ENCODE results near the gene TCF7.

The TCF7 gene

DNA sequence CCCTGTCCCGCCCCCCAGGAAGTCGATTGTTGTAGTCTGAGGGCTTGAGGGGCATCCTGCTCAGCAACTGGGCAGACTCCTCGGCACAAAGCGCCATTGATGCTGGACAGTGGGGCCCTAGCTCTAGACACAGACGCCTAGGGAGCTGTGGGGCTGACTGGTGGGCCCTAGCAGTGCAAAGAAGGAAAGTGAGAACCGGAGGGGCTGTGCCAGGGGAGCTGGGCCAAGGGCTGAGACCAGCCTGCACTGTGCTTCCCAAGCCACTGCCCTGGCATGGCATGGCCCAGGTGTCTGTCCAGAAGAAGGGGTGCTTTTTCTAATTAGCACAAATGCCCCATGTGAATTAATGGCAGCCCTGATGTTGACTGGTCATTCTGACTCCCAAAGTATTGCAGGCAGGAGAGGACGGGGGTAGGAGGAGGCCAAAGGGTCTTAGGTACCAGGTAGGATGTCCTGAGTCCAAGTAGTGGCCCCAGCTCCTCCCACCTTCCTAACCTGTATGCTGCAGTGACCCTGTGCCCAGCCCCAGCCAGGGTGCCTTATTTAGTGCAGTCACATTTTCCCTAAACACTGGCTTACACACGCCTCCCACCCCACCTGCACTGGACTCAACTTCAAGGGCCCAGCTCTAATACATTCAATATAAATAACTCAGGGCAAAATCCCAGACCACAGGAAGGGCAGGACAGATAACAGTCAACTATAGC is 15.9 kb downstream of the TCF7 start:
- DNase-seq (ENCODE audit: low spot score) = no peak
- no peak for FAIRE-seq

DNA sequence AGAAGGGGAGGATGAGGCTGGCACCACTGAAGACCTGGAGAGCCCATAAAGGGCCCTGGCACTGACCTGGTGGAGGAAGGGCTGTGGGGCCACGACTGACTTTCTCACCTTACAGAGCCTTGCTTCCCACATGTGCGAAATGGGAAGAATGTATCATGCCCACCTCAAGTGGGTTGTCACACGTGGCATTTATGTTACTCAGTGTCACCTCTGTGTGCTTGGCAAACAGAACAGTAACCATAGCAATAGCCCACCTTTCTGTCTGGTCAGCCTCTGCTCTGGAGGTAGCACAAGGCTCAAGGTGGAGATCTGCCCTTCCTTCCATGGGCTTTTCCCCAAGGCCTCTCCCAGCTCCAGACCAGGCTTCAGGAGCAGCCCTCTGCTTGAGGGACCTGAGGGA is 16.7 kb downstream of the TCF7 start:
- FAIRE-seq (no peak), DNase-seq (ENCODE audit: low spot score) (no peak)

DNA sequence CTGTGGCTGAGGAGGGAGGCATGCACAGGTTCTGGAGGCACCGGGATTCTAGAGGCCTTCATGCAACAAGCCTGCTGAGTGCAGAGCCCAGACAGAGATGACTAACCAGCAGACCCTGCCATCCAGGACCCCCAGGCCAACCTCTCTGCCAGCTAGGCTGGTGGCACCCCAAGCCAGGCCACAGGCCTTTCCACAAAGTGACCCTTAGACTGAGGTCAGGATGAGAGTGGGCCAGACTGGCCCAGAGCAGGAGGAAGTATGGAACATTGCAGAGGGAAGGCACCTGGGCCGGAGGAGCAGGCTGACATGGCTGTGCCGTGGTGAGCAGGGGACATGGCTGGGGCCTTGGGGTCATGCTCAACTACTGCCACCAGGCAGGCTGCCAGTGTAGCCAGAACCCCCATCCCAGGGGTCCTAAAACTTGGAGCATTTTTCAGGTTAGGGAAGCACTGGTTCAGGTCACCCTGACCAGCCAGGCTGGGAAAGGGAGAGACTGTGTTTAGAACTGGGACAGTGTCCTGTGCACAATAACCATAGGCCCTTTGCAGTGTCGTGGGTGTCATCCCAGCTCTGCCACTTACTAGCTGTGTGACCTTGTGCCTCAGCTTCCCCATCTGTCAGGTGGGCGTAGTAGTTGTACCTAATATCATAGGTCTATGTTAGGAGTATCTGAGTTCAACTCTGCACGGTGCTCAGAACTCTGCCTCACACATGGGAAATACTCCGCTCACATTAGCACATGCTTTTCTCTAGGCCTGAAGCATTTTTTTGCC is 17.3 kb downstream of the TCF7 start:
- FAIRE-seq (no peak), DNase-seq (ENCODE audit: low spot score) (no peak)

DNA sequence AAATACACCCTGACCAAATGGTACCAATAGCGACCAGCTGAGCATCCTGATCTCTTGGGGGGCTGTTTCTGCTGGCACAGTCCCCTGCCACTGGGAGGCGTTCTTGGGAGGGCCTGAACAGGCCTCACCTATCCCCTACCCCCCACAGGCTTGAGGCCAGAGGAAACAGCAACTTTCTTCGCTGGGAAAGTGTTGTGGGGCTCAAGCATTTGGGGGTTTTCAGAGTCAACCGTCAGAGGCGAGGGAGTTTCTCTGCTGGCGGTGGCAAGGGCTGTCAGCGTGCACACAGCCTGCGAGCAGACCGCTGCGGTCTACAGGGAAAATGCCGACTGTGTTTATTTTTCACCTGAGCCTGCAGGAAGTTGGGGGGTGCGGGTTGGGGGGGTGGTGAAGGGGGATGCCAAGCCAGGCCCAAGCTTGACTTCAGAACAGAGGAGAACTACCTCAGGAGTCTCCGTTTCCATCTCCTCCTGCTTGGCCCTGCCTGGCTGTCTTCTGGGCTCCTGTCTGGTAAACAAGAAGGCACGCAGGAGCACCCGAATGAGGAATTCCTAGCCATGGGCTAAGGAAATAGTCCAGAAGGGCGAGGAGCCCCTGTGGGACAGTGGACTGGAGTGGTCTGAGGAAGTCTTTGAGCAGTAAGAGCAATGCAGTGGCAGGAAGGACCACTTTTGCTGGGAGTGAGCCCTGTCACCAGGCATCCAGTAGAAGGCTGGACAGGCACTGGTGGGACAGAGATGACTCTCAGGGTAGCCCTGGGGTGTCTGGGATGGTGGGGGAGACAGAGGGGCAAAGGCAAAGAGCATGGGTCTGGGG is 18.1 kb downstream of the TCF7 start:
- FAIRE-seq (no peak), DNase-seq (ENCODE audit: low spot score) (no peak)

DNA sequence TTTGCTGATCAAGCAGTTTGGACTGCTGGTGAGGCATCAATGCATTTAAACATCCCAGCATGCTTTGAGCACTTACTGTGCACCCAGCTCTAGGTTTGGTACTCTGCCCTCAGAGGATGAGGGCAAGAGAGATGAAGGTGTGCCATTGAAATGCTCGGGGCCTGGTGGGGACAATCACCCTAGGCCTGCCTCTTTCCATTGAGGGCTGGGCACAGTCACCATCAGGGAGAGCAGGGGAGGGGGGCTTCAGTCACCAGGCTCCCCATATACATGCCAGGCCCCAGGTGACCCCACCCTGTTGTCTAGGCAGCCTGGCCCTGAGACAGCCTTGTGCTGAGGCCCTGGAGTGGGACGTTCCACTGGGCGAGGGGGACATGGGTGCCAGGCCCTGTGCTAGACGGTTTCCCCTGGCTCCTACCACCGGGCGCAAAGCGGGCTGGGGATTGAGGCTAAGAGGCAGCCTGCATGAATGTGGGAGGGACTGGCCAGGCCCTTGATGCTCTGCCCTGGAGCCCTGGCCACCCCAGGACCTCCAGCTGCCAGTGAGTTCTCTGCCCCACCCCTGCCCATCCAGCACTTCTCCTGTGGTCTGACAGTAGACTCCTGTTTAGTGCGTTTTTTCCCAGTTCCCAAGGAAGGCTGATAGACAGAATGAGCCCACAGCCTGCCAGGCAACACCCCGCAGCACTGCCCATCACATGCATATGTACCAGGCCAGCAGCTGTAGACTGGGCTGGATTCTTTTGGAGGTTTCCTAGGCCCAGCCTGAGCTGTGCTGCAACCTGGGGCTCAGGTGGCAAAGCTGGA is 18.9 kb downstream of the TCF7 start:
- no peak for DNase-seq (ENCODE audit: low spot score)
- no peak for FAIRE-seq

DNA sequence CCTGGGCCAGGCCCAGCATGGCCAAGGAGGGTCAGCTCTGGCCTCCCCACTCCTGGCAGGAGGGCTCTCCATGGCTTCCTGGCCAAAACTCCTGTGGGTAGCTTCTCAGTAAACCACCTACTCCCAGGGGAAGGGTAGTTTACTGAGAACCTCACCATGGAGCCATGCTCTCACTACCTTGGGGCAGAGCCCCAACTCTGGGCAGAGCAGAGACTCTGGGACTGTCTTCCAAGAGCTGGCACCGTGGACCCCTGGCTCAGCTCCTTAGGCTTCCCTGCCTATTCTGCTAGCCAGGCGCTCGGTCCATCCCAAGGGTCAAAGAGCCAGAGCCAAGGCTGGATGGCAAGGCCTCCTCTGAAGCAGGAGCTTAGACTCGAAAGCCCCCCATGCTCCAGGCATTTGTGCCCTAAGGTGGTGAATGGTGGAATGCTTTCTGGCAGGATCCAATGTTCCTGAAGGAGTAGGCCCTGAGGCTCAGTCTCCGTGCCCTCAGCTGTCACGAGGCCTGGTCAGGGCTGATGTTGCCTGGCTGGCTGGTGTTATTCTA is 19.6 kb downstream of the TCF7 start:
- FAIRE-seq (no peak), DNase-seq (ENCODE audit: low spot score) (no peak)

DNA sequence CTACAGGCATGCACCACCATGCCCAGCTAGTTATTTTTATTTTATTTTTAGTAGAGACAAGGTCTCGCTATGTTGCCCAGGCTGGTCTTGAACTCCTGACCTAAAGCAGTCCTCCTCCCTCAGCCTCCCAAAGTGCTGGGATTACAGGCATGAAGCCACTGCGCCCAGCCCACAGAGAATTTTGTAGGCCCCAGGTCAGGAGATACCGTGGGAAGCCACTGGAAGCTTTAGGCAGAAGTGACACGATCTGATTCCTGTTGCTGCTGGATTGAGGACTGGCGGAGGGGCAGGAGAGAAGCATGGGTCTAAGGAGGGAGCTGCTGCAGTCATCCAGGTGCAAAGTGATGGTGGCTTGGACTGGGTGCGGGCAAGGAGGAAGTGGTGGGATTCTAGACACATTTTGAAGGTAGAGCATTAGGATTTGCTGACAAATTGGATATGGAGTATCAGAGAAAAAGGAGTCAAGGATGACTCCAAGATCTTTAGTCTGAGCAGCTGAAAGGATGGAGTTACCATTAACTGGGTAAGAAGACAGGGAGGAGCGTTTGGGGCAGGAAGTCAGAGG is 20.7 kb downstream of the TCF7 start:
- DNase-seq (ENCODE audit: low spot score) (no peak), FAIRE-seq (no peak)

DNA sequence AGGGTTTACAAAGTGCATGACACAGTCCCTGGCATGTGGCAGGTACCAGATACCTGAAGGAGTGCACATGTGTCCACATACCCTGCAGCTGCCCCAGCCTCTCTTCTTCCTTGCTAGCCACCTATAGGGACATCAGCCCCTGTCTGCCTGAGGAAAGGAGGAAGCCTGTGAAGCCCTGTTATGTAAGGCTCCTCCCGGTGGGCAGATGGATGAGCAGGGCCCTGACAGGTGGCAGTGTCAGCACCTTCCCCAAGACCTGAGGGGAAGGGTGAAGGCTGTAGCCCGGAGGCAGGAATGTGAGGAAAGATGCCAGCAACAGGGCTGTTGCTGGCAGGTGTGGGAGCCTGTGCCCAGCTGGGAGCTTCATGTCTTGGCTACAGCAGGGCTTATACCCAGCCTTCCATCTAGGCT is 21.7 kb downstream of the TCF7 start:
- no peak for DNase-seq (ENCODE audit: low spot score)
- FAIRE-seq = no peak

DNA sequence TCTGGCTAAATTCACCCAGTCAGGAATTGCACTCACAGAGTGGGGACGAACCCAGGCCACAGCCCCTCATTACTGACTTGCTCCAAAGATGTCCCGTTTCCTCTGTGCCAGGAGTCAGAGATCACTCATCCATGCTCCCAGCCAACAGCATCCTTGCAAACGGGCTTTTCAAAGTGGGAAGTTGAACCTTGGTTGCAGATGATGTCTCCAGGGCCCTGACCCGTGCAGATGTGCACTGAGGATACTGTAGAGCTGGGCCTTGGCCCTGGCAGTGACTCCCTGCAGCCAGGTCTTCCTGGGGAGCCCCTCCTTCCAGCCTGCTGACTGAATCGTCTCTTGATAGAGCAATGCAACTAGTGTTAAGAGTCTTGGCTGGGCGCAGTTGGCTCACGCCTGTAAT is 22.3 kb downstream of the TCF7 start:
- FAIRE-seq = no peak
- no peak for DNase-seq (ENCODE audit: low spot score)

DNA sequence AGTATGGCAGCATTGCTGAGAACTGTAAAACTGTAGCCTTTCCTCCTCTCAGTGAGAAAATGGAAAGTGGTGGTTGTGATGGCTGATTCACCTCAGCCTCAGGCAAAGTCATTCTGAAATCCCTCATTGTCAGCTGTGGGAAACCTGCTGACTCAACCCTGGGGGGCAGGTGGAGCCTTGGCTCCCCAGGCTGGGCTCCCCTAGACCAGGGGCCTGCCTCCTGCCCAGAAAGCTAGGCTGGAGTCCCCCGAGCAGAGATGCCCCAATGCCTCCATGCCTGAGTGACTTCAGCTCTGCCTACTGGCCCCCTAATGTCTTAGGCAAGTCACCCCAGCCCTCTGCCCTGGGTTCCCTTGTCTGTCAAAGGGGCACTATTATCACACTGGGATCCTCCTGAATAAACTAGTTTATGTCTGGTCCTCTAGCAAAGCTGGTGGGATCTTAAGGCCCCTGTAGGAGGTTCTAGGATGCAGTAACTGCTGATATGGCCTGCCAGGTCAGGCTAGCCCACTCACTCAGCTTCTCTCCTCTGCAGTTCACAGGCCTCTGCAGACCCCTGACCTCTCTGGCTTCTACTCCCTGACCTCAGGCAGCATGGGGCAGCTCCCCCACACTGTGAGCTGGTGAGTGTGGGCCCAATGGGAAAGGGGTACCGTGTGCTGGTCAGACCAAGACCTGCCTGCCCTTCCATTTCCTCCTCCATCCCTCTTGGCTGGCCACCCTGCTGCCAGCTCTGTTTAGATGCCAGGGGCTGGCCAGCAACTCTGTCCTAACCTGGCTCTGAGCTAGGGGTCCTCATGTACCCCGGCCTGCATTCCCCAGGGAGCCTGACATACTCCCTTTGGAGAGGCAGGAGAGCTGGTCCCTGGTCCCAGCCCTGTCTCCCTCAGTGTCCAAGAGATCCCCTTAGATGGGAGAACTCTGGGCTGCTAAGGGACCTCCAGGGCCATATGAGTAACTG is 24.2 kb downstream of the TCF7 start:
- peak; percentile 58 for FAIRE-seq
- peak; percentile 52 for DNase-seq (ENCODE audit: low spot score)

DNA sequence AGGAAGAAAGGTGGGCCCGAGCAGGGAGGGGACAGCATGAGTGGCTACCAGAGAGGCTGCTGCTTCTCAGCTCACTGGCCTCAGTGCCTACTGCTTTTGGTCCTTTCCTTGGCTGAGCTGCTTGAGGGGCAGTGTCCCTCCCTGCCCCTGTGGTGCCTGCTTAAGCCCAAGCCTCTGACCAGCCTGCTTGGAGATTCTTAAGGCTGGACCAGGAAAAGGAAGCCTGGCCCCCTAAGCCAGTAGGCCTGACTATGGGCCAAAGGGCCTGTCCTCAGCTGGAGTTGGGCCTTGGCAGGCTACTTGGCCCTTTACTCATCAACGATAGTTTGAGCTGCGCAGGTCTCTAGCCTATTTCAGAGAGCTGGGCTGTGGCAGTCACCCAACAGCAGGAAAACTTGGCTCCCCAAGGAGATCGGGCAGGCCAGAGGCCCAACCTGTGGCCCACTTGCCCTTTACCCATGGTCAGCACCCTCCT is 24.9 kb downstream of the TCF7 start:
- no peak for FAIRE-seq
- no peak for DNase-seq (ENCODE audit: low spot score)

DNA sequence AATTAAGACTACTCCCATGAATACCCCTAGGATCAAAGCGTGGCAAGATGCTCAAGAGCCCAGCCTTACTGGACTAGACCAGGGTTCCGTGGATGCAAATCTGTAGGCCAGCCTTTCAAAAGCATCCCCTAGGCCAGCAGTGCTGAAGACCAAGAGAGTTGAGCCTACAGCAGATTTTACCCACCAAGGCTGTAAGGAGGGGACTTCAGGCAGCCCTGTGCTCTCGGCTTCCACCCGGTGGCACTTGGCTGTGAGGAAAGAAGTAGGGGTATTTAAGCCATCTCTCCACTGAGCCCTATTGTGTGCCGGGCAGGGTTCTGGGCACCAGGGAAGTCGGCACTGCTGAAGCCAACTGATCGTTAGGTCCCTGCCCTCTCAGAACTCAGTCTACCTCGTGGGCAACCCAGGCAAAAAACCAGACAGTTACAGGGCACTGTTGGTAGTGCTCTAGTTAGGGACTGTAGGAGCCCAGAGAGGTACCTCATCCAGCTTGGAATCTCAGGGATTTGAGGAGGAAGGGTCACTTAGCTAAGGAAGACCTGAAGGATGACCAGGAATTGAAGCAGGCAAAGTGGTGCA is 25.5 kb downstream of the TCF7 start:
- no peak for DNase-seq (ENCODE audit: low spot score)
- FAIRE-seq = no peak

DNA sequence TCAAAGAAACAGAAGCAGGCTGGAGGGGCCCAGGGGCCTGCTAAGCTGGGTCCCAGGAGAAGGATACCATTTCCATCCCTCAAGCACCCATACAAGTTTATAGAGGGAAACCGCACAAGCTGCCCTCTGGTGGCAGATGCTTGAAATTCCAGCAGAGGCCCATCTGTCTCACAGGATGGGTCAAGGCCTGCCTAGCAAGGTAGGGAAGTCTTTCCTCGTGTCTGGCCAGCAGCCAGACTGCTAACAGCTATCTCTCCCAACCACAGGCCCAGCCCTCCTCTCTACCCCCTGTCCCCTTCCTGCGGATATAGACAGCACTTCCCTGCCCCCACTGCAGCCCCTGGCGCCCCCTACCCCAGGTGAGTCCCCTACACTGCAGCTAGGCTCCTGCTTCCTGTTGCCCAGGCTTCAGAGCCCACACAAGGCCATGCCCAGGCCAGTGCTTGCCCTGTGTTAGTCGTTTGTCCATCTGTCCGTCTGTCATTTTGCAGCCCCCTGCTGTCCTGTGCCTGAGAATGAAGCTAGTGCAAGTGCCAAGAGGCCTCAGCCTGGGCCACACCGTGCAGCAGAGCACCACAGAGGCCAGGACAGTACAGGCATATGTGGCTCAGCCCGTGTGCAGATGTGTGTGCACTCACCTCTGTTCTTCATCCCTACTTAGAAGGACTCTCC is 26.2 kb downstream of the TCF7 start:
- FAIRE-seq (peak; percentile 24), DNase-seq (ENCODE audit: low spot score) (peak; percentile 68)

DNA sequence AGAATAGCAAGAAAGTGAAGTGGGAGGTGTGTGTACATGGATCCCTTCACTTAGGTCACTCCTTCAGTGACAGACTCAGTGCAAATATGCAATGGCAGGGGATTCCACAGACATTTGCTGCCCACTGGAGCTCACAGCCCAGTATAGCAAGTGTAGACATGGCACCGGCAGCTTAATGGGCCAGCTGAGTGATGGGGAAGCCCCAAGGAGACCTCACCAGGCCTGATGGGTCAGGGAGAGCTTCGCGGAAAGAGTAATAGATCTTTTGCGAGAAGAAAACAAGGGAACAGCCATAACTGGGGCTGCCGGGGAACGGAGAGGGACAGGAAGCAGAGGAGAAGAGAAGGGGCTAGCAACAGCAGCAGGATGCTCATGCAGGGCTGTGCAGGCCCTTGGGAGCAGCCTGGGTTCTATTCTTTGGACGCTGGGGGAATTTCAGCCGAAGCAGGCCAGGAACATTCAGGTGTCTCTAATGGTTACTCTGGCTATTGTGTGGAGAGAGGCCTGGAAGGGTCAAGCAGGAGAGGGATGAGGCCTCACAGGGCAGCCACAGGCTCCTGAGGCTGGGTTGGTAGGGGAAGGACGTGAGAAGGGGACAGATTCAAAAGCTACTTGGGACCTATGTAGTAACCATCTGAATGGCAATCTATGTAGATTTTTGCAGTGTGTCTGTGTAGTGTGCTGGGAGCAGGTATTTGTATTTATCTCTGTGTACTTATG is 27.0 kb downstream of the TCF7 start:
- DNase-seq (ENCODE audit: low spot score) = no peak
- FAIRE-seq = no peak

DNA sequence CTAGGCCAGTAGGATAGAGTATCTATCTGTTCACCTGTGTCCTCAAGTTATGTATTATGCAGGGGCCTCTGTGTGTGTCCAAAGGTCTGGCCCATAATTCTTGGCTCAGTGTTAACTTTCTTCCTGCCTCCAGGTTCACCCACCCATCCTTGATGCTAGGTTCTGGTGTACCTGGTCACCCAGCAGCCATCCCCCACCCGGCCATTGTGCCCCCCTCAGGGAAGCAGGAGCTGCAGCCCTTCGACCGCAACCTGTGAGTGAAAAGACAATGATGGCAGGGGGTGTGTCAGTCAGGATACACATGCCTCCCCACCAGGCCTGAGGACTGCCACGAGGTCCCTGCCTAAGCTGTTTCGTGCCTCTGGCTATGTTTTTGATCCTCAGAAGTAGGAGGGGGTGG is 27.6 kb downstream of the TCF7 start:
- no peak for DNase-seq (ENCODE audit: low spot score)
- FAIRE-seq = no peak

DNA sequence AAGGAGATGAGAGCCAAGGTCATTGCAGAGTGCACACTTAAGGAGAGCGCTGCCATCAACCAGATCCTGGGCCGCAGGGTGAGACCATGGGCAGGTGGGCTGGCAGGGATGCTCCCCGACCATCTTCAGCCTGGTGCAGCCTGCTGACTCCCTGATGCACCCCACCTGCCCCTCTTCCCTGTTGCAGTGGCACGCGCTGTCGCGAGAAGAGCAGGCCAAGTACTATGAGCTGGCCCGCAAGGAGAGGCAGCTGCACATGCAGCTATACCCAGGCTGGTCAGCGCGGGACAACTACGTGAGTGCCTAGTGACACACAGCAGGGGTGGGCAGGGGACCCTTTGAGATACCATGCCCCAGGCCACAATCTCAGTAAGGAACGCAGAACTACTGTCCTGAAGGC is 28.3 kb downstream of the TCF7 start:
- DNase-seq (ENCODE audit: low spot score) (no peak), FAIRE-seq (no peak)

DNA sequence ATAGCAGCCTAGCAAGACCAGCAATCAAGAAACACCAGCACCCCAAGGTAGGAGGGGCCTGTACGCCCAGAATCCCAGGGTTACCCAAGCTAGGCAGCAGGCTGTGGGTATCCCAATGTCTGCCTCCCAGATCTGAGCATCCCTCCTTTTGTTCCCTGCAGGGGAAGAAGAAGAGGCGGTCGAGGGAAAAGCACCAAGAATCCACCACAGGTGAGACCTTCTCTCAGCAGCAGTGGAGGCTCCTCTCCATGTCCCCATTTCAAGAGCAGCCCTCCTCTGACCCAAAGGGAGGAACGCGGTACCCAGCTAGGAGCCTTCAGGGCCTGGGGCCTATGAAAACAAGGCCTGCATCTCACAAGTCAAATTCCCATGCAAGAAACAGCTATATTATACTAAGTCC is 28.9 kb downstream of the TCF7 start:
- DNase-seq (ENCODE audit: low spot score) (no peak), FAIRE-seq (no peak)
